Mesendoderm (in vitro differentiated cells): Measurements from ENCODE around the gene MTG2.

ENCODE experiments used
- DNase-seq: peaks from one replicate; pipeline ENCODE4 v3.0.0; 2013
- H2AK5ac ChIP-seq: 2 replicates; pipeline ENCODE4 v1.6.1; 2013; ENCODE audit warnings: low read length, inconsistent platforms
- H2BK120ac ChIP-seq: 2 replicates; pipeline ENCODE4 v1.6.1; 2013; ENCODE audit warnings: low read depth, mild to moderate bottlenecking, low read length, moderate library complexity, mixed read lengths
- H2BK15ac ChIP-seq: replicated peaks from 2 replicates; pipeline ENCODE4 v1.6.1; 2013; ENCODE audit warnings: low read depth, mild to moderate bottlenecking, moderate library complexity
- H2BK5ac ChIP-seq: 2 replicates; pipeline ENCODE4 v1.6.1; 2013; ENCODE audit warnings: low read length, inconsistent platforms
- H3K18ac ChIP-seq: 2 replicates; pipeline ENCODE4 v1.6.1; 2013; ENCODE audit warnings: mild to moderate bottlenecking, low read length, mixed read lengths
- H3K23ac ChIP-seq: one replicate; pipeline ENCODE4 v1.6.1; 2013; ENCODE audit warnings: low read length
- H3K27ac ChIP-seq: 2 replicates; pipeline ENCODE4 v1.5.1; 2013; ENCODE audit warnings: low read depth, mild to moderate bottlenecking, inconsistent platforms, low read length, moderate library complexity
- H3K27me3 ChIP-seq: 2 replicates; pipeline ENCODE4 v1.6.1; 2013; ENCODE audit warnings: low read length, control low read depth, mild to moderate bottlenecking, inconsistent platforms; ENCODE audit not compliant: insufficient read depth, poor library complexity
- H3K36me3 ChIP-seq: 2 replicates; pipeline ENCODE4 v1.6.1; 2013; ENCODE audit warnings: low read length, inconsistent platforms; ENCODE audit not compliant: control insufficient read depth, insufficient read depth
- H3K4ac ChIP-seq: one replicate; pipeline ENCODE4 v1.6.1; 2013; ENCODE audit warnings: low read depth, mild to moderate bottlenecking, low read length, moderate library complexity
- H3K4me1 ChIP-seq: 2 replicates; pipeline ENCODE4 v1.6.1; 2013; ENCODE audit warnings: low read depth, low read length, inconsistent platforms; ENCODE audit not compliant: control insufficient read depth
- H3K4me2 ChIP-seq: 2 replicates; pipeline ENCODE4 v1.6.1; 2013; ENCODE audit warnings: low read length
- H3K4me3 ChIP-seq: 2 replicates; pipeline ENCODE4 v1.5.1; 2013; ENCODE audit warnings: mild to moderate bottlenecking, low read length
- H3K56ac ChIP-seq: one replicate; pipeline ENCODE4 v1.6.1; 2013; ENCODE audit warnings: low read length
- H3K79me1 ChIP-seq: 2 replicates; pipeline ENCODE4 v1.6.1; 2013; ENCODE audit warnings: low read length, inconsistent platforms
- H3K79me2 ChIP-seq: 2 replicates; pipeline ENCODE4 v1.6.1; 2013; ENCODE audit warnings: mild to moderate bottlenecking, low read length; ENCODE audit not compliant: control insufficient read depth, insufficient read depth
- H3K9ac ChIP-seq: 2 replicates; pipeline ENCODE4 v1.6.1; 2013; ENCODE audit warnings: low read length, inconsistent platforms
- H4K5ac ChIP-seq: one replicate; pipeline ENCODE4 v1.6.1; 2013; ENCODE audit warnings: low read length
- H4K8ac ChIP-seq: one replicate; pipeline ENCODE4 v1.6.1; 2013; ENCODE audit warnings: low read depth, mild to moderate bottlenecking, control low read depth, low read length, moderate library complexity
- WGBS: extraction: QIAGEN DNeasy Blood & Tissue Kit; methylation state at CpG from one replicate; pipeline ENCODE4 v1.1.7; 2013; ENCODE audit warnings: low lambda C conversion rate, missing lambda C conversion rate; ENCODE audit not compliant: insufficient coverage; ENCODE audit errors: extremely low coverage; 5-methylcytosine and 5-hydroxymethylcytosine counted together

The MTG2 gene

GRCh38 chr20:62242176-62242575, 59.3 kb downstream of the MTG2 start:
- Histone ChIP-seq H2BK5ac (no peak overlapping the region), H3K4me2 (no peak overlapping the region), H3K79me1 (peaks cover 27% of the 10 kb centered on the region), H3K4me3 (no peak overlapping the region), H3K9ac (no peak overlapping the region), H2BK120ac (no peak overlapping the region), H3K23ac (no peak overlapping the region), H3K4ac (no peak overlapping the region), H3K56ac (no peak overlapping the region), H4K8ac (no peak overlapping the region), H3K36me3 (peaks cover 1% of the 10 kb centered on the region), H3K27ac (no peak overlapping the region), H3K18ac (no peak overlapping the region), H3K79me2 (peaks cover 27% of the 10 kb centered on the region), H3K4me1 (no peaks in the 10 kb centered on the region), H2BK15ac (no peak overlapping the region), H3K27me3 (no peaks in the 10 kb centered on the region), H2AK5ac (no peak overlapping the region), H4K5ac (no peak overlapping the region)
- DNase-seq, result no peak
- WGBS, result no CpG with 5 or more reads among the region's 6 CpGs

- no CpG with 5 or more reads among the region's 22 CpGs for WGBS
Measured at GRCh38 chr20:62243106-62243505, 60.3 kb downstream of the MTG2 start.

GRCh38 chr20:62243906-62244515, 61.2 kb downstream of the MTG2 start:
- Histone ChIP-seq H3K79me2 (peaks cover 33% of the 10 kb centered on the region), H4K5ac (no peak overlapping the region), H3K18ac (no peak overlapping the region), H3K27ac (no peak overlapping the region), H3K36me3 (peaks cover 1% of the 10 kb centered on the region), H3K27me3 (no peaks in the 10 kb centered on the region), H2BK5ac (no peak overlapping the region), H3K79me1 (peaks cover 31% of the 10 kb centered on the region), H2BK120ac (no peak overlapping the region), H3K4me2 (no peak overlapping the region), H3K9ac (no peak overlapping the region), H2BK15ac (no peak overlapping the region), H2AK5ac (no peak overlapping the region), H4K8ac (no peak overlapping the region), H3K4ac (no peak overlapping the region), H3K4me1 (no peaks in the 10 kb centered on the region), H3K23ac (no peak overlapping the region), H3K4me3 (no peak overlapping the region), H3K56ac (no peak overlapping the region)
- no CpG with 5 or more reads among the region's 21 CpGs for WGBS
- DNase-seq, result no peak

More at GRCh38 chr20:62243106-62243505, 60.3 kb downstream of the MTG2 start:
- H3K18ac ChIP-seq, result no peak overlapping the region
- H2BK120ac ChIP-seq, result no peak overlapping the region
- no peak overlapping the region for H2BK5ac ChIP-seq
- H3K27ac ChIP-seq, result no peak overlapping the region
- H4K8ac ChIP-seq, result no peak overlapping the region
- no peaks in the 10 kb centered on the region for H3K4me1 ChIP-seq
- peaks cover 29% of the 10 kb centered on the region for H3K79me2 ChIP-seq
- H3K9ac ChIP-seq, result no peak overlapping the region
- no peak overlapping the region for H3K4ac ChIP-seq
- no peak overlapping the region for H2AK5ac ChIP-seq
- H3K56ac ChIP-seq, result no peak overlapping the region
- H3K4me2 ChIP-seq, result no peak overlapping the region
- no peak overlapping the region for H4K5ac ChIP-seq
- H3K23ac ChIP-seq, result no peak overlapping the region
- H2BK15ac ChIP-seq, result no peak overlapping the region
- H3K27me3 ChIP-seq, result no peaks in the 10 kb centered on the region
- H3K79me1 ChIP-seq, result peaks cover 29% of the 10 kb centered on the region
- H3K36me3 ChIP-seq, result peaks cover 1% of the 10 kb centered on the region
- no peak overlapping the region for H3K4me3 ChIP-seq
- no peak for DNase-seq

GRCh38 chr20:62244644-62245108, 61.8 kb downstream of the MTG2 start:
- WGBS, result no CpG with 5 or more reads among the region's 17 CpGs

GRCh38 chr20:62245911-62246280, 63.1 kb downstream of the MTG2 start:
- no peak for DNase-seq
- H3K4me2 ChIP-seq, result no peak overlapping the region

More at GRCh38 chr20:62244644-62245108, 61.8 kb downstream of the MTG2 start:
- H3K27ac ChIP-seq, result no peak overlapping the region
- no peak overlapping the region for H3K4me3 ChIP-seq
- H3K36me3 ChIP-seq, result peaks cover 1% of the 10 kb centered on the region
- H3K79me1 ChIP-seq, result peaks cover 27% of the 10 kb centered on the region
- no peak overlapping the region for H3K18ac ChIP-seq
- no peaks in the 10 kb centered on the region for H3K4me1 ChIP-seq
- no peak overlapping the region for H2AK5ac ChIP-seq
- no peak overlapping the region for H4K8ac ChIP-seq
- H2BK5ac ChIP-seq, result no peak overlapping the region
- H3K4ac ChIP-seq, result no peak overlapping the region
- H3K23ac ChIP-seq, result no peak overlapping the region
- H3K56ac ChIP-seq, result no peak overlapping the region
- H3K9ac ChIP-seq, result no peak overlapping the region
- H2BK120ac ChIP-seq, result no peak overlapping the region
- H2BK15ac ChIP-seq, result no peak overlapping the region
- no peak overlapping the region for H4K5ac ChIP-seq
- DNase-seq, result no peak
- no peaks in the 10 kb centered on the region for H3K27me3 ChIP-seq
- H3K4me2 ChIP-seq, result no peak overlapping the region
- H3K79me2 ChIP-seq, result peaks cover 28% of the 10 kb centered on the region

GRCh38 chr20:62246431-62246830, 63.6 kb downstream of the MTG2 start:
- Histone ChIP-seq H3K79me1 (peaks cover 28% of the 10 kb centered on the region), H2AK5ac (no peak overlapping the region), H3K4me2 (no peak overlapping the region), H3K4me1 (no peaks in the 10 kb centered on the region), H3K79me2 (peaks cover 20% of the 10 kb centered on the region), H3K27ac (no peak overlapping the region), H2BK15ac (no peak overlapping the region), H3K9ac (no peak overlapping the region), H3K4ac (no peak overlapping the region), H4K5ac (no peak overlapping the region), H3K36me3 (peaks cover 1% of the 10 kb centered on the region), H3K18ac (no peak overlapping the region), H3K4me3 (no peak overlapping the region), H2BK5ac (no peak overlapping the region), H3K23ac (no peak overlapping the region), H4K8ac (no peak overlapping the region), H3K56ac (no peak overlapping the region), H3K27me3 (no peaks in the 10 kb centered on the region), H2BK120ac (no peak overlapping the region)
- no CpG with 5 or more reads among the region's 8 CpGs for WGBS
- DNase-seq, result no peak

More at GRCh38 chr20:62245911-62246280, 63.1 kb downstream of the MTG2 start:
- H4K5ac ChIP-seq, result no peak overlapping the region
- no peak overlapping the region for H2BK15ac ChIP-seq
- no peaks in the 10 kb centered on the region for H3K27me3 ChIP-seq
- no peaks in the 10 kb centered on the region for H3K4me1 ChIP-seq
- H3K4ac ChIP-seq, result no peak overlapping the region
- peaks cover 28% of the 10 kb centered on the region for H3K79me1 ChIP-seq
- no peak overlapping the region for H3K27ac ChIP-seq
- H3K79me2 ChIP-seq, result peaks cover 22% of the 10 kb centered on the region
- H3K4me3 ChIP-seq, result no peak overlapping the region
- no peak overlapping the region for H2AK5ac ChIP-seq
- H2BK5ac ChIP-seq, result no peak overlapping the region
- H4K8ac ChIP-seq, result no peak overlapping the region
- peaks cover 1% of the 10 kb centered on the region for H3K36me3 ChIP-seq
- WGBS, result no CpG with 5 or more reads among the region's 19 CpGs
- H3K18ac ChIP-seq, result no peak overlapping the region
- H3K9ac ChIP-seq, result no peak overlapping the region
- H3K23ac ChIP-seq, result no peak overlapping the region
- no peak overlapping the region for H3K56ac ChIP-seq
- no peak overlapping the region for H2BK120ac ChIP-seq
